Measurements from ENCODE around the gene ANKRD40.
"Not testable (repeated sequence)": the region's sequence is repeated elsewhere in the genome, so short reads cannot be mapped to it uniquely, and the experiment has no call there.

ANKRD40 gene
- 39.9 to 47.4 (median 44.4) reads per million in 4 donors for total RNA-seq

GRCh38 chr17:50707289-50708049, at the start of gene ANKRD40:
Gene ANKRD40, minus strand, starts transcription at chr17:50707914. Its CDS starts 260 bp downstream, at chr17:50707654.
- peak; percentile 69 to 91 (median 80) for DNase-seq

- DNase-seq: no peak
These were observed 46.8 kb upstream of the ANKRD40 start for GRCh38 chr17:50754521-50754920.

- DNase-seq: no peak
These were observed 41.5 kb upstream of the ANKRD40 start for GRCh38 chr17:50749245-50749644.

GRCh38 chr17:50745631-50746030, 37.9 kb upstream of the ANKRD40 start:
- no peak for DNase-seq

- DNase-seq: no peak
These were observed 31.4 kb upstream of the ANKRD40 start for GRCh38 chr17:50739098-50739497.

- DNase-seq: no peak
These were observed 29.5 kb upstream of the ANKRD40 start for GRCh38 chr17:50737118-50737698.

- no peak for DNase-seq
These were observed 27.6 kb upstream of the ANKRD40 start for GRCh38 chr17:50735287-50735686.

GRCh38 chr17:50731575-50732460, 24.1 kb upstream of the ANKRD40 start:
- DNase-seq: no peak

GRCh38 chr17:50728881-50729765, 21.4 kb upstream of the ANKRD40 start:
- no peak for DNase-seq

- DNase-seq: no peak
These were observed 20.4 kb upstream of the ANKRD40 start for GRCh38 chr17:50728112-50728429.

- no peak for DNase-seq
These were observed 18.3 kb upstream of the ANKRD40 start for GRCh38 chr17:50725769-50726655.

- not testable (repeated sequence) for DNase-seq
These were observed 16.9 kb upstream of the ANKRD40 start for GRCh38 chr17:50724622-50725021.

- no peak for DNase-seq
These were observed 15.0 kb upstream of the ANKRD40 start for GRCh38 chr17:50722746-50723145.

GRCh38 chr17:50721194-50722010, 13.7 kb upstream of the ANKRD40 start:
- peak in 1 of 5 donors; percentile 23 for DNase-seq

GRCh38 chr17:50719924-50720794, 12.4 kb upstream of the ANKRD40 start:
- DNase-seq: peak in 1 of 5 donors; percentile 11

- peak; percentile 82 to 94 (median 88) for DNase-seq
These were observed 11.6 kb upstream of the ANKRD40 start, which contains the start of gene LUC7L3 for GRCh38 chr17:50719144-50719923. Gene LUC7L3, plus strand, starts transcription at chr17:50719603. Its CDS starts 130 bp downstream, at chr17:50719733.

- no peak for DNase-seq
These were observed 7.8 kb upstream of the ANKRD40 start for GRCh38 chr17:50715471-50715870.

- no peak for DNase-seq
These were observed 4.9 kb upstream of the ANKRD40 start for GRCh38 chr17:50712641-50713040.

Measured in T-helper 1 cell (primary cell).